Neuronal stem cell (in vitro differentiated cells): ENCODE measurements around the gene PRRC2B.
A peak's percentile ranks its signal among the peaks of the same experiment; 100 is the strongest.

Experiments
- DNase-seq: peaks from one replicate; pipeline ENCODE4 v3.0.0-alpha.2; 2013; ENCODE audit warnings: low spot score
- H2AFZ ChIP-seq: one replicate; pipeline ENCODE4 v1.6.1; 2013; ENCODE audit warnings: mild to moderate bottlenecking, low read length, inconsistent platforms
- H2AK5ac ChIP-seq: 2 replicates; pipeline ENCODE4 v1.6.1; 2013; ENCODE audit warnings: low read depth, mild to moderate bottlenecking, inconsistent platforms, low read length, moderate library complexity, mixed read lengths
- H2BK120ac ChIP-seq: 2 replicates; pipeline ENCODE4 v1.6.1; 2013; ENCODE audit warnings: low read depth, mild to moderate bottlenecking, inconsistent platforms, low read length, moderate library complexity, mixed read lengths
- H2BK12ac ChIP-seq: one replicate; pipeline ENCODE4 v1.6.1; 2013; ENCODE audit warnings: low read length, inconsistent platforms
- H2BK15ac ChIP-seq: 2 replicates; pipeline ENCODE4 v1.6.1; 2013; ENCODE audit warnings: mild to moderate bottlenecking, low read length, inconsistent platforms, mixed read lengths
- H2BK5ac ChIP-seq: one replicate; pipeline ENCODE4 v1.6.1; 2013; ENCODE audit warnings: inconsistent platforms, mild to moderate bottlenecking, low read length, moderate library complexity
- H3K14ac ChIP-seq: one replicate; pipeline ENCODE4 v1.6.1; 2013; ENCODE audit warnings: low read length, inconsistent platforms
- H3K18ac ChIP-seq: 2 replicates; pipeline ENCODE4 v1.6.1; 2013; ENCODE audit warnings: low read length, inconsistent platforms
- H3K23ac ChIP-seq: 2 replicates; pipeline ENCODE4 v1.6.1; 2013; ENCODE audit warnings: low read depth, mild to moderate bottlenecking, mixed read lengths, low read length, inconsistent platforms; ENCODE audit not compliant: poor library complexity
- H3K27ac ChIP-seq: replicated peaks from 3 replicates; pipeline ENCODE4 v1.5.1; 2013; ENCODE audit warnings: low read length, inconsistent platforms
- H3K27me3 ChIP-seq, 3 experiments: 2 replicates each; pipeline ENCODE4 v1.6.1; 2013; ENCODE audit warnings: low read length in 3 of 3, mild to moderate bottlenecking in 2 of 3, inconsistent platforms in 1 of 3, low read depth in 1 of 3, mixed read lengths in 1 of 3, moderate library complexity in 1 of 3; ENCODE audit not compliant: control insufficient read depth in 3 of 3, insufficient read depth in 3 of 3
- H3K36me3 ChIP-seq, 2 donors: replicated peaks in 1 of 2; 2 replicates each; pipeline ENCODE4 v1.6.1; 2013; ENCODE audit warnings: low read length in 2 of 2; ENCODE audit not compliant: control insufficient read depth in 2 of 2, insufficient read depth in 2 of 2
- H3K4ac ChIP-seq: 2 replicates; pipeline ENCODE4 v1.6.1; 2013; ENCODE audit warnings: inconsistent platforms, mild to moderate bottlenecking, low read length, moderate library complexity
- H3K4me1 ChIP-seq, 2 donors: 1 replicate in 1 of 2; 2 replicates in 1 of 2; pipeline ENCODE4 v1.6.1; 2013; ENCODE audit warnings: low read length in 2 of 2, low read depth in 1 of 2; ENCODE audit not compliant: control insufficient read depth in 2 of 2, insufficient read depth in 1 of 2
- H3K4me2 ChIP-seq: one replicate; pipeline ENCODE4 v1.6.1; 2013; ENCODE audit warnings: mild to moderate bottlenecking, low read length, inconsistent platforms; ENCODE audit not compliant: insufficient read depth, poor library complexity, severe bottlenecking
- H3K4me3 ChIP-seq, 2 donors: 2 replicates each; pipeline ENCODE4 v1.5.1; 2013; ENCODE audit warnings: low read length in 2 of 2, mild to moderate bottlenecking in 2 of 2, inconsistent platforms in 1 of 2, moderate library complexity in 1 of 2
- H3K79me1 ChIP-seq: one replicate; pipeline ENCODE4 v1.6.1; 2013; ENCODE audit warnings: low read depth, mild to moderate bottlenecking, inconsistent platforms, low read length, moderate library complexity
- H3K9ac ChIP-seq: one replicate; pipeline ENCODE4 v1.6.1; 2013; ENCODE audit warnings: mild to moderate bottlenecking, low read depth, low read length, inconsistent platforms; ENCODE audit not compliant: poor library complexity
- H3K9me3 ChIP-seq, 2 donors: replicated peaks in 1 of 2; 2 replicates each; pipeline versions ENCODE3 to v1.6.1; 2013; ENCODE audit warnings: low read length in 2 of 2, mild to moderate bottlenecking in 2 of 2, inconsistent platforms in 1 of 2, low read depth in 1 of 2, mixed read lengths in 1 of 2, moderate library complexity in 1 of 2; ENCODE audit not compliant: control insufficient read depth in 2 of 2, insufficient read depth in 1 of 2
- H4K8ac ChIP-seq: one replicate; pipeline ENCODE4 v1.6.1; 2013; ENCODE audit warnings: low read depth, mild to moderate bottlenecking, inconsistent platforms, low read length, moderate library complexity
- H4K91ac ChIP-seq: one replicate; pipeline ENCODE4 v1.6.1; 2013; ENCODE audit warnings: low read length, low read depth, mild to moderate bottlenecking, inconsistent platforms; ENCODE audit not compliant: poor library complexity
- WGBS, 2 donors: extraction: QIAGEN DNeasy Blood & Tissue Kit; methylation state at CpG; one replicate each; pipeline ENCODE4 v1.1.7; 2013; ENCODE audit warnings: missing lambda C conversion rate in 2 of 2, mixed read lengths in 1 of 2; ENCODE audit not compliant: insufficient read length in 2 of 2, insufficient replicate concordance in 1 of 2; ENCODE audit errors: extremely low coverage in 2 of 2; 5-methylcytosine and 5-hydroxymethylcytosine counted together

The PRRC2B gene

GRCh38 chr9:131529597-131530545, 136.0 kb downstream of the PRRC2B start:
- H4K91ac ChIP-seq: no peak overlapping the region
- no peak overlapping the region for H3K14ac ChIP-seq
- H3K79me1 ChIP-seq: peaks cover 14% of the 10 kb centered on the region
- H3K4me2 ChIP-seq: peak overlapping the region; percentile 90
- peak overlapping the region; percentile 87 for H3K23ac ChIP-seq
- H2BK12ac ChIP-seq: no peak overlapping the region
- H3K4ac ChIP-seq: peak overlapping the region; percentile 78
- H2AFZ ChIP-seq: peak overlapping the region; percentile 99
- H3K36me3 ChIP-seq: peaks cover 39 to 56% of the 10 kb centered on the region in 2 donors
- peak overlapping the region; percentile 91 for H3K9ac ChIP-seq
- H3K27me3 ChIP-seq: no peaks in the 10 kb centered on the region
- H3K27ac ChIP-seq: no peak overlapping the region
- H3K4me1 ChIP-seq: peaks cover 8% of the 10 kb centered on the region in 2 donors
- peak overlapping the region; percentile 89 for H2AK5ac ChIP-seq
- H2BK120ac ChIP-seq: no peak overlapping the region
- H2BK5ac ChIP-seq: peak overlapping the region; percentile 54
- H3K9me3 ChIP-seq: no peaks in the 10 kb centered on the region
- H3K4me3 ChIP-seq: peak overlapping the region; percentile 94
- no peak for DNase-seq
- no peak overlapping the region for H2BK15ac ChIP-seq
- peak overlapping the region; percentile 78 for H4K8ac ChIP-seq
- WGBS, 2 donors: no CpG with 5 or more reads among the region's 24 CpGs
- peak overlapping the region; percentile 93 for H3K18ac ChIP-seq

GRCh38 chr9:131530546-131530919, 136.6 kb downstream of the PRRC2B start:
- Histone ChIP-seq H2BK120ac (no peak overlapping the region), H2BK12ac (no peak overlapping the region), H3K79me1 (peaks cover 14% of the 10 kb centered on the region), H3K14ac (no peak overlapping the region), H3K27ac (no peak overlapping the region), H3K18ac (peak overlapping the region; percentile 93), H3K4me3 (peak overlapping the region; percentile 94), H3K23ac (peak overlapping the region; percentile 87), H3K36me3 (peaks cover 36 to 50% of the 10 kb centered on the region in 2 donors), H3K4me2 (peak overlapping the region; percentile 90), H4K91ac (no peak overlapping the region), H2AFZ (peak overlapping the region; percentile 99), H2BK15ac (no peak overlapping the region), H3K9me3 (no peaks in the 10 kb centered on the region), H4K8ac (peak overlapping the region; percentile 78), H3K9ac (peak overlapping the region; percentile 91), H3K4ac (peak overlapping the region; percentile 78), H2AK5ac (peak overlapping the region; percentile 89), H3K27me3 (no peaks in the 10 kb centered on the region), H2BK5ac (peak overlapping the region; percentile 54), H3K4me1 (peaks cover 8% of the 10 kb centered on the region in 2 donors)
- DNase-seq: peak; percentile 18
- no CpG with 5 or more reads among the region's 29 CpGs for WGBS, 2 donors

- Histone ChIP-seq H3K79me1 (peaks cover 14% of the 10 kb centered on the region), H3K18ac (peak within 1 kb of the TSS; percentile 94), H3K4me2 (peak within 1 kb of the TSS; percentile 90), H2BK120ac (no peak within 1 kb of the TSS), H3K36me3 (peaks cover 30 to 43% of the 10 kb centered on the region in 2 donors), H3K9me3 (no peaks in the 10 kb centered on the region), H3K9ac (peak within 1 kb of the TSS; percentile 92), H4K91ac (peak within 1 kb of the TSS; percentile 85), H3K14ac (no peak within 1 kb of the TSS), H3K23ac (peak within 1 kb of the TSS; percentile 87), H2AK5ac (peak within 1 kb of the TSS; percentile 92), H3K27ac (no peak within 1 kb of the TSS), H3K4ac (peak within 1 kb of the TSS; percentile 84), H3K4me3 (peak within 1 kb of the TSS; percentile 94), H3K4me1 (peaks cover 8% of the 10 kb centered on the region in 2 donors), H2AFZ (peak within 1 kb of the TSS; percentile 99), H2BK12ac (no peak within 1 kb of the TSS), H3K27me3 (no peaks in the 10 kb centered on the region), H2BK15ac (peak within 1 kb of the TSS; percentile 37), H4K8ac (peak within 1 kb of the TSS; percentile 78), H2BK5ac (peak within 1 kb of the TSS; percentile 54)
- DNase-seq: peak; percentile 86
- WGBS, 2 donors: no CpG with 5 or more reads among the region's 103 CpGs
These were observed 137.3 kb downstream of the PRRC2B start, which contains the start of gene UCK1 for GRCh38 chr9:131530920-131531832. TSS of gene UCK1 (minus strand) at chr9:131531263. CDS start at chr9:131531174, 89 bp downstream.
